PC-9 (cell line): ENCODE data around the gene TSPAN17. TPM values are rescaled to one million over a fixed set of nuclear protein-coding genes. Genes with fewer than 3 reads are reported as not detected.

Source experiments
- BruUV-seq: library from RNA; stranded (reverse); fragments of 400-500 nt; replicated peaks from 2 replicates; lab custom pipeline; 2021; lab: Mats Ljungman, UMichigan
- CTCF ChIA-PET: fragments of 300-600 bp; sonication (Branson Sonifier 250); formaldehyde crosslinking; loops from one replicate; lab custom pipeline; 2022; ENCODE audit warnings: antibody characterized with exemption; lab: Charles Lee
- POLR2A ChIA-PET: fragments of 300-600 bp; sonication (Branson Sonifier 250); formaldehyde crosslinking; loops from one replicate; lab custom pipeline; 2022; ENCODE audit warnings: antibody characterized with exemption; ENCODE audit not compliant: unreplicated experiment; lab: Charles Lee
- DNase-seq, 2 experiments: peaks; one replicate each; pipeline versions ENCODE4 v3.0.0 to v3.0.0-alpha.2; 2015 to 2022; ENCODE audit warnings: mixed read lengths in 1 of 2
- H2AFZ ChIP-seq: fragments of 200-600 bp; sonication (generic); 2 replicates; pipeline ENCODE4 v1.8.1; 2017; ENCODE audit warnings: antibody characterized with exemption
- H3F3A ChIP-seq: fragments of 200-600 bp; sonication (generic); 2 replicates; pipeline ENCODE4 v1.8.1; 2017; ENCODE audit warnings: antibody characterized with exemption, mild to moderate bottlenecking, low read depth; ENCODE audit not compliant: insufficient read depth
- H3K27ac ChIP-seq: fragments of 200-600 bp; sonication (generic); 2 replicates; pipeline ENCODE4 v1.6.1; 2016; ENCODE audit warnings: mixed run types
- H3K27me3 ChIP-seq: fragments of 200-600 bp; sonication (generic); 2 replicates; pipeline ENCODE4 v1.6.1; 2016; ENCODE audit warnings: low read depth, mixed run types; ENCODE audit not compliant: insufficient read depth
- H3K36me3 ChIP-seq: fragments of 200-600 bp; sonication (generic); 2 replicates; pipeline ENCODE4 v1.6.1; 2016; ENCODE audit warnings: low read depth, mixed run types
- H3K4me1 ChIP-seq: fragments of 200-600 bp; sonication (generic); replicated peaks from 2 replicates; pipeline ENCODE4 v1.6.1; 2016; ENCODE audit warnings: mixed run types; ENCODE audit not compliant: insufficient read depth
- H3K4me2 ChIP-seq: fragments of 200-600 bp; sonication (generic); 2 replicates; pipeline ENCODE4 v1.6.1; 2017; ENCODE audit warnings: mixed run types
- H3K4me3 ChIP-seq: fragments of 200-600 bp; sonication (generic); 2 replicates; pipeline ENCODE4 v1.6.1; 2016; ENCODE audit warnings: mixed run types
- H3K79me2 ChIP-seq: fragments of 200-600 bp; sonication (generic); 2 replicates; pipeline ENCODE4 v1.6.1; 2017; ENCODE audit warnings: low read depth, mixed run types
- H3K9me2 ChIP-seq: fragments of 200-600 bp; sonication (generic); 2 replicates; pipeline ENCODE4 v1.8.1; 2017; ENCODE audit warnings: mild to moderate bottlenecking; ENCODE audit not compliant: insufficient read depth
- H3K9me3 ChIP-seq: fragments of 200-600 bp; sonication (generic); 2 replicates; pipeline ENCODE4 v1.8.1; 2016; ENCODE audit warnings: low read depth; ENCODE audit not compliant: insufficient read depth
- H4K20me1 ChIP-seq: fragments of 200-600 bp; sonication (generic); 2 replicates; pipeline ENCODE4 v1.8.1; 2017; ENCODE audit not compliant: insufficient read depth
- CTCF ChIP-seq: fragments of 200-600 bp; sonication (generic); conservative IDR thresholded peaks from 2 replicates; pipeline ENCODE4 v1.6.1; 2017; ENCODE audit warnings: mixed run types, antibody characterized with exemption, mild to moderate bottlenecking, moderate library complexity
- EZH2 ChIP-seq: fragments of 200-600 bp; sonication (generic); IDR thresholded peaks from 2 replicates; pipeline ENCODE4 v1.8.0; 2017; ENCODE audit warnings: antibody characterized with exemption, low read depth
- intact Hi-C: fragments of 100-400 bp; cut with micrococcal nuclease; formaldehyde crosslinking; loops from one replicate; pipeline ENCODE4 v1.10.0; 2022; ENCODE audit not compliant: unreplicated experiment
- total RNA-seq: library from RNA; stranded (reverse); gene quantifications from 2 replicates; pipeline ENCODE4 v1.2.3, GENCODE V29; 2021

TSPAN17 gene
- total RNA-seq, 1 experiment from 2014 or later: 81.1 TPM

- CTCF ChIA-PET: interaction anchor here (0.6 to 0.9 kb wide), 3 partner anchors 73 to 453 kb away, joined by 3 to 4 read pairs (median 3); no protein-coding TSS in a partner anchor
- POLR2A ChIA-PET: no interaction called here
- no TSS peak for BruUV-seq
These were observed 11.7 kb downstream of the TSPAN17 start for GRCh38 chr5:176658817-176659511.

GRCh38 chr5:176659512-176659839 lies 12.2 kb downstream of the TSPAN17 start:
- Histone ChIP-seq H3F3A (peaks cover 5% of the 10 kb centered on the region; the same call in 1 of the 2 replicates), H3K4me1 (no peaks in the 10 kb centered on the region), H3K27me3 (no peaks in the 10 kb centered on the region), H3K27ac (no peak overlapping the region), H3K4me2 (no peak overlapping the region), H3K9me2 (no peaks in the 10 kb centered on the region), H3K4me3 (no peak overlapping the region), H4K20me1 (no peaks in the 10 kb centered on the region), H3K79me2 (no peaks in the 10 kb centered on the region), H2AFZ (no peak overlapping the region), H3K36me3 (no peaks in the 10 kb centered on the region), H3K9me3 (no peaks in the 10 kb centered on the region)
- no peak for DNase-seq
- POLR2A ChIA-PET: no interaction called here
- CTCF ChIA-PET: interaction anchor here (0.5 to 1.2 kb wide), 3 partner anchors 11 to 471 kb away, joined by 3 to 4 read pairs (median 3); no protein-coding TSS in a partner anchor
- no peak for TF ChIP-seq CTCF
- no peak for TF ChIP-seq EZH2
- intact Hi-C loops: no loop called here
- BruUV-seq: no TSS peak

More at GRCh38 chr5:176658817-176659511, 11.7 kb downstream of the TSPAN17 start:
- H3K9me2 ChIP-seq: no peaks in the 10 kb centered on the region
- no peak for DNase-seq
- H3K4me1 ChIP-seq: no peaks in the 10 kb centered on the region
- no peak overlapping the region for H3K27ac ChIP-seq
- no peaks in the 10 kb centered on the region for H3K27me3 ChIP-seq
- intact Hi-C loops: loop anchor here (1.0 kb wide), 1 partner anchor 453 kb away; no protein-coding TSS in a partner anchor
- H3K4me3 ChIP-seq: no peak overlapping the region
- H3F3A ChIP-seq: peaks cover 5% of the 10 kb centered on the region; the same call in 1 of the 2 replicates
- no peak overlapping the region for H3K4me2 ChIP-seq
- no peak overlapping the region for H2AFZ ChIP-seq
- no peaks in the 10 kb centered on the region for H3K79me2 ChIP-seq
- H4K20me1 ChIP-seq: no peaks in the 10 kb centered on the region
- no peaks in the 10 kb centered on the region for H3K36me3 ChIP-seq
- H3K9me3 ChIP-seq: no peaks in the 10 kb centered on the region
- TF ChIP-seq EZH2 (no peak), CTCF (no peak)

GRCh38 chr5:176659860-176660461 lies 12.7 kb downstream of the TSPAN17 start:
- POLR2A ChIA-PET: interaction anchor here (0.5 to 0.6 kb wide), 4 partner anchors 11 to 451 kb away, joined by 3 to 5 read pairs (median 4); no protein-coding TSS in a partner anchor
- peaks cover 5% of the 10 kb centered on the region; the same call in 1 of the 2 replicates for H3F3A ChIP-seq

More at GRCh38 chr5:176659860-176660461, 12.7 kb downstream of the TSPAN17 start:
- no peaks in the 10 kb centered on the region for H3K79me2 ChIP-seq
- no peaks in the 10 kb centered on the region for H3K4me1 ChIP-seq
- DNase-seq: no peak
- H3K9me3 ChIP-seq: no peaks in the 10 kb centered on the region
- no peak overlapping the region for H3K27ac ChIP-seq
- H3K36me3 ChIP-seq: no peaks in the 10 kb centered on the region
- no TSS peak for BruUV-seq
- H3K4me2 ChIP-seq: no peak overlapping the region
- H3K4me3 ChIP-seq: no peak overlapping the region
- no peak overlapping the region for H2AFZ ChIP-seq
- intact Hi-C loops: loop anchor here (2.0 kb wide), 4 partner anchors 85 to 299 kb away; no protein-coding TSS in a partner anchor
- no peaks in the 10 kb centered on the region for H3K27me3 ChIP-seq
- CTCF ChIA-PET: interaction anchor here (0.5 to 1.7 kb wide), 27 partner anchors 10 to 534 kb away, joined by 3 to 19 read pairs (median 3); partner anchors contain the start of gene RNF44
- H4K20me1 ChIP-seq: no peaks in the 10 kb centered on the region
- TF ChIP-seq EZH2 (no peak), CTCF (no peak)
- no peaks in the 10 kb centered on the region for H3K9me2 ChIP-seq
